Stimulated activated memory B cell treated with anti-CD40 and anti-IgM and Interleukin-4, amounts not matched to agents 10 μg/mL and 1 μg/mL and 100 μg/mL, for 72 hours (primary cell): ENCODE measurements around the gene ARID5B.

Experiments used
- ATAC-seq: fragments of 150-1000 bp; cut with Tn5 transposase; 2 replicates; pipeline ENCODE4 v1.10.0; 2021
- H3K27ac Mint-ChIP-seq: one replicate; pipeline ENCODE4 v1.8.0; 2022; ENCODE audit warnings: mild to moderate bottlenecking, mixed read lengths
- H3K27me3 Mint-ChIP-seq: one replicate; pipeline ENCODE4 v1.8.0; 2022; ENCODE audit warnings: mixed read lengths
- H3K36me3 Mint-ChIP-seq: one replicate; pipeline ENCODE4 v1.8.0; 2022; ENCODE audit warnings: mixed read lengths
- H3K4me1 Mint-ChIP-seq: one replicate; pipeline ENCODE4 v1.8.0; 2022; ENCODE audit warnings: mixed read lengths
- H3K4me3 Mint-ChIP-seq: one replicate; pipeline ENCODE4 v1.8.0; 2022; ENCODE audit warnings: mild to moderate bottlenecking, moderate library complexity, mixed read lengths
- H3K9me3 Mint-ChIP-seq: one replicate; pipeline ENCODE4 v1.8.0; 2022; ENCODE audit warnings: mixed read lengths

ARID5B gene

GRCh38 chr10:61870526-61870895 lies 31.0 kb upstream of the ARID5B start:
- no peak overlapping the region for H3K27ac Mint-ChIP-seq
- no peaks in the 10 kb centered on the region for H3K27me3 Mint-ChIP-seq
- H3K4me3 Mint-ChIP-seq, result no peak overlapping the region

DNA sequence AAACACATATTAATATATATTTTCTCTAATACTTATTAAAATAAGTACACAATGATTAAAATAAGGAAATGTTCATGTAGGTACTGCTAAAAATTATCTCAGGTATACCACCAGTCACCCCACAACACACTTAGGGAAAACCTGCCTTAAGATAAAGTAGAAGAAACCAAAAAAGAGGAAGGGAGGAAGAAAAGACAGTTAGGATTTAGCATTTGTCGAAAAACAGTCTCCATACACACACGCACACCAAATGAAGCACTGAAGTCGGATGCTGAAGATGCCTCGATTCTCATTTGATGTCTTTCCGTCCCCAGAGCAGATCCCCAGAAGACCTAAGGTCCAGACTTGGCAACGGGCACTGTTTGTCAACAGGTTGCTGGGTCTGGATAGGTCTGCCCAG lies 30.0 kb upstream of the ARID5B start:
- H3K9me3 Mint-ChIP-seq, result no peaks in the 10 kb centered on the region
- H3K4me3 Mint-ChIP-seq, result no peak overlapping the region
- H3K27me3 Mint-ChIP-seq, result no peaks in the 10 kb centered on the region
- H3K36me3 Mint-ChIP-seq, result no peaks in the 10 kb centered on the region
- no peaks in the 10 kb centered on the region for H3K4me1 Mint-ChIP-seq
- no peak overlapping the region for H3K27ac Mint-ChIP-seq
- no peak for ATAC-seq

More at GRCh38 chr10:61870526-61870895, 31.0 kb upstream of the ARID5B start:
- Mint-ChIP-seq H3K4me1 (no peaks in the 10 kb centered on the region), H3K36me3 (no peaks in the 10 kb centered on the region), H3K9me3 (no peaks in the 10 kb centered on the region)
- ATAC-seq, result no peak

- H3K9me3 Mint-ChIP-seq, result no peaks in the 10 kb centered on the region
- H3K27ac Mint-ChIP-seq, result no peak overlapping the region
- no peak for ATAC-seq
- no peak overlapping the region for H3K4me3 Mint-ChIP-seq
- H3K27me3 Mint-ChIP-seq, result no peaks in the 10 kb centered on the region
- no peaks in the 10 kb centered on the region for H3K36me3 Mint-ChIP-seq
- peaks cover 9% of the 10 kb centered on the region for H3K4me1 Mint-ChIP-seq
Measured at GRCh38 chr10:61877887-61878739, 23.4 kb upstream of the ARID5B start.

DNA sequence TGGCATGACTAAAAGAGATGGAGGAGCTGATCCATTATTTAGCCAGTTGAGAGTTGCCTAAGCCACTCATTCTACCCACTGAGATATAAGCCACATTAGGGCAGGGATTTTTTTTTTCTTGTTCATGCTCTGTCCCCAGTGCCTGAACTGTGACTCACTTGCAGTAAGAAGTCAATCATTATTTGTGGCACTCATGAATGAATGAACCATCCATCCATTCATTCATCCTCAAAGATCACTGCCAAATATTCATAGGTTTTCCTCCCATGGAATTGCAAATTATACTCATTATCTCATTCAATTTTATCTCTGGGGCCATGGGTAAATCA lies 22.8 kb upstream of the ARID5B start:
- H3K9me3 Mint-ChIP-seq, result no peaks in the 10 kb centered on the region
- H3K4me3 Mint-ChIP-seq, result no peak overlapping the region
- H3K36me3 Mint-ChIP-seq, result no peaks in the 10 kb centered on the region
- H3K27me3 Mint-ChIP-seq, result no peaks in the 10 kb centered on the region
- no peak overlapping the region for H3K27ac Mint-ChIP-seq
- ATAC-seq, result no peak
- peaks cover 15% of the 10 kb centered on the region for H3K4me1 Mint-ChIP-seq

DNA sequence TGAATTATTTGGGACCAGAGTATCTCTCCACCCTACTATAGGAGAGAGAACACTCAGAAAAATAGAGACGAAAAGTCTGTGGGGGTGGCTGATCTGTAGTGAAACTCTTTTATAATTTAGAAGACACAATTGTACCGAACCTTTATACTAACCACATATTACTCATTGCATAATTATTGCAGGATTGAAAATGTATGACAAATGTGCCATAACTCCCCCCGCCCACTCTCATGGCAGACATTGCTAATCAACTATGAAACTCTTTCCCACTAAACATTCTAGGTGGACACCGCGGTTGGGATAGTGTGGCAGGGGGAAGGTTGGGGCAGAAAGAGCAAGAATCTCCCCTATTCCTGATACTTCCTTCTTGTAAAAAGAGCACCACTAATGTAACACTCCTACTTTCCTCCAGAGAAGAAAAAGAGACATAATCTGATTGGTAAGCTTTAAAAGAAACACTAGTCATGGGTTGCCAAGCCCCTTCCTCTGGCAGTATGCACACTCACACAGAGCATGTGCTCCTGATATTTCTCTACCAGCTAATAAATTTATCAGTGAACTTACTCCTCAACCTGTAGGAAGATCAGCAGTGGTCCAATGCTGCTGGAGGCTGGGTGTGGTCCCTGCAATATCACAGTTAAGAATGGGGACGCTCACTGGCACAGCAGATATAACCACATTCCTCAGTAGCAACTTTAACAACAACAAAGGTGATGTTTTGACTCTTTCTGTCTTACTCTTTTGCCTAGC lies 18.7 kb upstream of the ARID5B start:
- no peak overlapping the region for H3K4me3 Mint-ChIP-seq
- peaks cover 5% of the 10 kb centered on the region for H3K36me3 Mint-ChIP-seq
- ATAC-seq, result peak; percentile 50
- H3K9me3 Mint-ChIP-seq, result no peaks in the 10 kb centered on the region
- H3K4me1 Mint-ChIP-seq, result peaks cover 24% of the 10 kb centered on the region
- H3K27me3 Mint-ChIP-seq, result no peaks in the 10 kb centered on the region
- H3K27ac Mint-ChIP-seq, result peak overlapping the region; percentile 71

GRCh38 chr10:61883371-61884025 lies 18.0 kb upstream of the ARID5B start:
- no peaks in the 10 kb centered on the region for H3K27me3 Mint-ChIP-seq
- no peaks in the 10 kb centered on the region for H3K9me3 Mint-ChIP-seq
- H3K4me1 Mint-ChIP-seq, result peaks cover 24% of the 10 kb centered on the region
- H3K36me3 Mint-ChIP-seq, result peaks cover 5% of the 10 kb centered on the region
- ATAC-seq, result peak; percentile 50
- H3K4me3 Mint-ChIP-seq, result no peak overlapping the region
- peak overlapping the region; percentile 71 for H3K27ac Mint-ChIP-seq

GRCh38 chr10:61887772-61888171 lies 13.7 kb upstream of the ARID5B start:
- H3K36me3 Mint-ChIP-seq, result peaks cover 5% of the 10 kb centered on the region
- peaks cover 18% of the 10 kb centered on the region for H3K4me1 Mint-ChIP-seq
- H3K4me3 Mint-ChIP-seq, result no peak overlapping the region
- no peaks in the 10 kb centered on the region for H3K27me3 Mint-ChIP-seq
- no peak for ATAC-seq
- no peaks in the 10 kb centered on the region for H3K9me3 Mint-ChIP-seq
- H3K27ac Mint-ChIP-seq, result no peak overlapping the region

DNA sequence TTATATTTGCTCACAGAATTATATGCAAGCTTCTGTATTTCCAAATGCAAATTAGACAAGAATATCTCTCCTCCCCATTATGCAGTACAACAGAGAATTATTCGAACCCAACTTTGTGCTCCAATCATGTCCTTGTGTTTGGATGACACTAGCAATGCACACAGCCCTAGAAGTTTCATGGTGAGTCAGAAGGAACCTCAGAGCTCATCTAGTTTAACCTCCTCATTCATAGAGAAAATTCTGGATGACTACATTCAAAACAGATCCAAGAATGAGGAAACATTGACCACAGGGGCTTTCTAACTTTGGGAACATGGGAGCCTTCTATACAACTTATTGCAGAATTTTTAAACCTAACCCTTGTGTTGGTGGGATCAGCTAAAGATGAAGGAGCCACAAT lies 12.8 kb upstream of the ARID5B start:
- no peak for ATAC-seq
- H3K36me3 Mint-ChIP-seq, result peaks cover 5% of the 10 kb centered on the region
- peaks cover 8% of the 10 kb centered on the region for H3K4me1 Mint-ChIP-seq
- no peaks in the 10 kb centered on the region for H3K27me3 Mint-ChIP-seq
- H3K9me3 Mint-ChIP-seq, result no peaks in the 10 kb centered on the region
- H3K27ac Mint-ChIP-seq, result no peak overlapping the region
- no peak overlapping the region for H3K4me3 Mint-ChIP-seq

DNA sequence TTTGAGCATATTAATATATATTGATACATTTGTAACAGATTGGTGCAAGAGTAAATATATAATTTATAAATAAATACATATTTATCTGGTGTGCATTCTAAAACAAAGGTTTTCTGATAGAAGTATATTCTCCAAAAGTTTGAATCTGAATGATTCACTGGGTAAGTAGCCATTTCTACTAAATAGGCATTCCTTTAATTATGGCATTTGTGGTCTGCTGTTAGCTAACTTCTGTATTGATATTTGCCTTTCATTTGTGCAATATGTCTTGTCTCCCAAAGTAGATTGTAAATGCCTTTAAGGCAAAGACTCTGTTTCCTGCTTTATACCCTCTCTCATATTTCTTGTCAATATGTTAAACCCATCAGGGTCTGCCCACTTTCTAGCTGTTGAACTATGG lies 11.1 kb upstream of the ARID5B start:
- Mint-ChIP-seq H3K27me3 (no peaks in the 10 kb centered on the region), H3K4me3 (no peak overlapping the region), H3K36me3 (no peaks in the 10 kb centered on the region), H3K9me3 (no peaks in the 10 kb centered on the region), H3K4me1 (no peaks in the 10 kb centered on the region), H3K27ac (no peak overlapping the region)
- ATAC-seq, result no peak

DNA sequence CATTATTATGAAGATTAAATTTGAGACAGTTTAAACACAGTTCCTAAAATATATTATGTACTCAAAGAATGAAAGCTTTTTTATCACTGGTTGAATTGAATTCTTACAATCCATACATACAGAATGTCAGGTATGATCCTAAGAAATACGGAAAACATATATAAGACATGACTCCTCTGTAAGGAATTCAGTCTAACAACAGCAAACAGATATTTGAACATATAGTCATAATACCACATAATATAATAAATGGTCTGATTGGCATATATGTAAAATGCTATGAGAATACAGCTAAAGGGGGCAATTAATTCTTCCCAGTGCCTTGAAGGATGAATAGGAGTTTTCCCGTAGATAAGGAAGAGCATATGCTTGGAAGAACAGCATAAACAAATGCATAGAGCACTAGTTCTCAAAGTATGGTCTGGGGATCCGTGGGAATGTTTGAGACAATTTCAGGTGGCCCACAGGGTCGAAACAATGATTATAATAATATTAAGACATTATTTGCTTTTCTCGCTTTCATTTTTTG lies 10.6 kb upstream of the ARID5B start:
- no peak overlapping the region for H3K27ac Mint-ChIP-seq
- no peaks in the 10 kb centered on the region for H3K27me3 Mint-ChIP-seq
- H3K4me3 Mint-ChIP-seq, result no peak overlapping the region
- ATAC-seq, result no peak
- H3K9me3 Mint-ChIP-seq, result no peaks in the 10 kb centered on the region
- no peaks in the 10 kb centered on the region for H3K36me3 Mint-ChIP-seq
- H3K4me1 Mint-ChIP-seq, result no peaks in the 10 kb centered on the region

- no peak overlapping the region for H3K4me3 Mint-ChIP-seq
- H3K9me3 Mint-ChIP-seq, result no peaks in the 10 kb centered on the region
Measured at GRCh38 chr10:61891906-61892585, 9.5 kb upstream of the ARID5B start.

DNA sequence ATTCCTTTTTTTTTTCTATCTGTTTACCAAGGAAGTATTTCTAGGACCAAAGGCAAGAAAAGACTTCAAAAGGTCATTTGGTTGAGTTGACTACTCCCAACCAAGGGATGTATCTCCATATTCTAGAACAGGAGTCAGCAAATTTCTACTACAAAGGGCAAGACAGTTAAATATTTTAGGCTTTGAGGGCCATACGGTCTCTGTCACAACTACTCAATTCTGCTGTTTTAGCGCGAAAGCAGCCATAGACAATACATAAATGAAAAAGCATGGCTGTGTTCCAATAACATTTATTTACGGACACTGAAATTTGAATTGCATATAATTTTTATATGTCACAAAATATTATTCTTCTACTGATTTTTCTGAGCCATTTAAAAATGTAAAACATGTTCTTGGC lies 8.5 kb upstream of the ARID5B start:
- Mint-ChIP-seq H3K36me3 (no peaks in the 10 kb centered on the region), H3K4me3 (no peak overlapping the region), H3K27ac (no peak overlapping the region), H3K4me1 (peaks cover 15% of the 10 kb centered on the region), H3K27me3 (no peaks in the 10 kb centered on the region), H3K9me3 (no peaks in the 10 kb centered on the region)
- no peak for ATAC-seq

More at GRCh38 chr10:61891906-61892585, 9.5 kb upstream of the ARID5B start:
- Mint-ChIP-seq H3K36me3 (no peaks in the 10 kb centered on the region), H3K27me3 (no peaks in the 10 kb centered on the region), H3K4me1 (peaks cover 5% of the 10 kb centered on the region), H3K27ac (no peak overlapping the region)
- ATAC-seq, result no peak

- Mint-ChIP-seq H3K27me3 (no peaks in the 10 kb centered on the region), H3K27ac (no peak overlapping the region), H3K4me1 (peaks cover 26% of the 10 kb centered on the region), H3K36me3 (no peaks in the 10 kb centered on the region), H3K9me3 (no peaks in the 10 kb centered on the region), H3K4me3 (no peak overlapping the region)
- ATAC-seq, result no peak
Measured at GRCh38 chr10:61894133-61894532, 7.4 kb upstream of the ARID5B start.

GRCh38 chr10:61895898-61896600 lies 5.5 kb upstream of the ARID5B start:
- Mint-ChIP-seq H3K27ac (peak overlapping the region; percentile 100), H3K9me3 (no peaks in the 10 kb centered on the region), H3K4me1 (peaks cover 36% of the 10 kb centered on the region), H3K4me3 (no peak overlapping the region), H3K27me3 (no peaks in the 10 kb centered on the region), H3K36me3 (no peaks in the 10 kb centered on the region)
- ATAC-seq, result no peak
